IPS DF 19.7 (cell line): ENCODE data around the gene SNX30.
"Not testable (repeated sequence)": the region's sequence is repeated elsewhere in the genome, so short reads cannot be mapped to it uniquely, and the experiment has no call there.

Experiments
- DNase-seq: peaks from one replicate; pipeline ENCODE4 v3.0.0-alpha.2; 2013; ENCODE audit warnings: low read depth, low spot score

Gene SNX30, protein sequence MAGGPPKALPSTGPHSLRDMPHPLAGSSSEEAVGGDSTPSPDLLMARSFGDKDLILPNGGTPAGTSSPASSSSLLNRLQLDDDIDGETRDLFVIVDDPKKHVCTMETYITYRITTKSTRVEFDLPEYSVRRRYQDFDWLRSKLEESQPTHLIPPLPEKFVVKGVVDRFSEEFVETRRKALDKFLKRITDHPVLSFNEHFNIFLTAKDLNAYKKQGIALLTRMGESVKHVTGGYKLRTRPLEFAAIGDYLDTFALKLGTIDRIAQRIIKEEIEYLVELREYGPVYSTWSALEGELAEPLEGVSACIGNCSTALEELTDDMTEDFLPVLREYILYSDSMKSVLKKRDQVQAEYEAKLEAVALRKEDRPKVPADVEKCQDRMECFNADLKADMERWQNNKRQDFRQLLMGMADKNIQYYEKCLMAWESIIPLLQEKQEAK

DNA sequence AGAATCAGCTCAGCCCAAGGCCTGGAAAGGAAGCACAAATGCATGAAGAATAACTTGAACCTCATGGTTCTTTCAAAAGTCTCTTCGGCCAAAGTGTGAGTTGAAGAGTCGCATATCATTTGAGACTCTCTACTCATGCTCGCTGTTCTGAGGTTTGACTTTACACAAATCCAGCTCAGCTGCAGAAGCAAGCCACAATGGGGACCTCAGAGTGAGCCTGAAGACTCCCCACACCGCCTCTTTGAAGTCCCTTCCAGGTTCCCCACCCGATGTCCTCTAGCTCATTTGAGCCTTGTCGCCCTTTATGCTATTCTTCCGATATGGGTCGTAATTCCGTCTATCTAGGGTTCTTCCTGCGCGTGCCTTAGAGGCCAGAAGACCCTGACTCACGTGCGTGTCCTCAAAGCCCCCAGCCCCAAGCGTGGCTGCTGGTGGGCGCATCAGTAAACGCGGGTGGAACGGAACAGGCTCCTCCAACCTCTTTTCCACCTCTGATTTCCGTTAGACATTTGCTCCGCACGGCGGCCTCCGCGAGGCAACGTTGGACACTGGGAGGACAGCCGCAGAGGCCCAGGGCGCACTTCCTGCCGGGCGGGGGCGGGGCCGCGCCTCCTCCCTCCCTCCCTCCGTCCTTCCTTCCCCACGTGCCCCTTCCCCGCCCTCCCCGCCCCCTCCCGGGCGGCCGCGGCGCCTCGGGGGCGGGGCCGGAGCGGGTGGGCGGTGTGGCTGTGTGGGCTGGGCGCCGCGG lies at the start of gene SNX30:
TSS of gene SNX30 (plus strand) at position 745 of the 748 bp plus-strand sequence. CDS start 242 bp downstream, outside the sequence.
- DNase-seq: peak; percentile 33

DNA sequence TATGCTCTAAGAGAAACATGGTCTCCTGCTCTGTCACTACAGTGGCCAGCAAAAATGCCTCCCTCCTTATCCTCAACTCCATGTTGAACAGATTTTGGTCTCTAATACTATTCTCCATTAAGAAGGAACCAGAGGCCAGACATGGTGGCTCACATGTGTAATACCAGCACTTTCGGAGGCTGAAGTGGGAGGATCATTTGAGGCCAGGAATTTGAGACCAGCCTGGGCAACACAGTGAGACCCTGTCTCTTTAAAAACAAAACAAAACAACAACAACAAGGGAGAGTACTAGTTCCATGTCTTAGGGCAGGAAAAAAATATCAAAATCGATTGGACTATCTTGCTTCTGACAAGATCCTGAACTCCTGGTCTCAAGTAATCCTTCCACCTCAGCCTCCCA lies 47.3 kb upstream of the SNX30 start:
- DNase-seq: no peak

DNA sequence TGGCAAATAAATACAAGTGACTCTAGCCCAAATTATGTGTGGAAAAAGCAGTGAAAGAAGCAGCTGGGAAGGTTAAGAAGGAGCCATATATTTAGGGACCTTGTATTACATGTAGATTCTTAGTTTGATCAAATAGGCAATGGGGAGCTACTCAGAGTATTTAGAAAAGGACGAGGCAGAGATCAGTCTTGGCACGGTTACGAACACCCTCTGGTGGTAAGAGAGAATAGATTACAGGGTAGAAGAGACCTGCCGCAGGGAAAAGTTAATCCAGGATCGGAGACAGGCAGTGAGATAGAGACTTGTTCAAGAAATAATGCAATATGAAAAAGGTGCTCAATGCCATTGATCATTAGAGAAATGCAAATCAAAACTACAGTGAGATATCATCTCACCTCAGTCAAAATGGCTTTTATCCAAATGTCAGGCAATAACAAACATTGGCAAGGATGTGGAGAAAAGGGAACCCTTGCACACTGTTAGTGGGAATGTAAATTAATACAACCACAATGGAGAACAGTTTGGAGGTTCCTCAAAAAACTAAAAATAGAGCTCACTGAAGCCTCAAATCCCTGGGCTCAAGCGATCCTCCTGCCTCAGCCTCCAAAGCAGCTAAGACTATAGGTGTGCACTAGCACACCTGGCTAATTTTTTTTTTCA lies 44.7 kb upstream of the SNX30 start:
- DNase-seq: peak; percentile 12

DNA sequence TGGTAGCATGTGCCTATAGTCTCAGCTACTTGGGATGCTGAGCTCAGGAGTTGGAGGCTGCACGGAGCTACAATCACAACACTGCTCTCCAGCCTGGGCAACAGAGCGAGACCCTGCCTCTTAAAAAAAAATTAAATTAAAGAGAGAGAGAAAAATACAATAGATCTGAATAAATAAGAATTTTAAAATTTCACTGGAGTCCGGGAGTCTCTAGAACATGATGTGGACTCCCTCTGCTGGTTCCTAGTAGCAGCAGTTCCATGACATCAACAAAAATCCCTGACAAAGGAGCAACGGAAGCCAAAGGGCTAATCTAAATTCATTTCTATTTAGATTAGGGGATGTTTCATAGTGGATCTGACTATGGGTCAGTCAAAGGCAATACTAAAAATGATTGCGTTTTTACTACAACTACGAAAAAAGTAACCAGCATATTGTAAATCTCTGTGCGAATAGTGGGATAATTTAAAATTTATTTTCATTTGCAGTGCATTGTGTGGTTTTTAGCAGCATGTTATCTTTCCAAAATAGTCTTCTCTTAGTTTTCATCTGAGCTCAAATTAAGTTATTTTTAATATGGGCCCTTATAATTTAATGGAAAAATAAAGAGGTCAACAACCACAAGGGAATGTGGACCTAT lies 39.4 kb upstream of the SNX30 start:
- no peak for DNase-seq

DNA sequence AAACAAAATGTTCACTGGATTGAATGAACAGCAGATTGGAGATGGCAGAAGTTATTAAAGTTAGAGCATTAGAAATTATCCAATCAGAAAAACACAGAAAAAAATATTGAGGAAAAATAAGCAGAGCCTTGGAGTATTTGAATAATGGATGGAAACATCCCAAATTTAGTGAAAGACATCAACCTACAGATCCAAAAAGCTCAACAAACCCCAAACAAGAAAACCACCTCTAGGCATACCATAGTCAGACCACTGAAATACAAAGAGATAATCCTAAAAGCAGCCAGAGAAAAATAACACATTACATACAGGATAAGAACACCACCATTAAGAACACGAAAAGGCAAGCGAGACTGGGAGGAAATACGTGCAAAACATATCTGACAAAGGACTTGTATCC lies 37.9 kb upstream of the SNX30 start:
- no peak for DNase-seq

DNA sequence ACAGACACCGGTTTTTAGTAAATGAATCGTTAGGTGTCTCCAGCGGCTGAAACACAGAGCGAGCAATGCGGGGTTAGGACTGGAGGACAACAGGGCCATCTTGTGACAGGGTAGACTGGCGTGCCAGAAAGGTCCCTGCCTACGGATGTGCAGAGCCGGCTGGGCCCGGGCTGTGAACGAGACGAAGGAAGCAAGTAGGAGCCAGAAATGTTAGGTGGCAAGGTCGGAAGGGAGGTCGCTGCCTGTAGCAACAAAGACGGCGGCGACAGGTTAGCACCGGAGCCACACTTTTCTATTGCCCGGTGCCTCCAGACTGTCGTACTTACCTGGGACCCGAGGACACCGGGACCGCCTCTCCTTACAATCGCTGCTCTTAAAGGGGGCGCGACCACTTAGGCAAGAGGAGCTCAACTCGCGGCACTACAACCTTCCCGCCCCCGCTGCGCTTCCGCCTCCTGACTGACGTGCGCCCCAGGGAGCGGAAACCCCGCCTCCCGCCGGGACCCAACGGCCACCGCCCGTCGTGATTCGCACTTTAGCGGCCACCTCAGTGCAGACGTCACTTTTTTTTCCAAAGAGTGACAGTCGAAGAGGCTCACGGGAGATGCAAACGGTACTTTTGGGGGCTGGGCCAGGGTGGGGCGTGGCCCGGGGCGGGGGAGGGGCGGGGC lies 32.8 kb upstream of the SNX30 start, which contains the start of gene INIP:
TSS of gene INIP (minus strand) at position 457 of the 671 bp plus-strand sequence. CDS start 1,632 bp downstream, outside the sequence.
- DNase-seq: peak; percentile 91

DNA sequence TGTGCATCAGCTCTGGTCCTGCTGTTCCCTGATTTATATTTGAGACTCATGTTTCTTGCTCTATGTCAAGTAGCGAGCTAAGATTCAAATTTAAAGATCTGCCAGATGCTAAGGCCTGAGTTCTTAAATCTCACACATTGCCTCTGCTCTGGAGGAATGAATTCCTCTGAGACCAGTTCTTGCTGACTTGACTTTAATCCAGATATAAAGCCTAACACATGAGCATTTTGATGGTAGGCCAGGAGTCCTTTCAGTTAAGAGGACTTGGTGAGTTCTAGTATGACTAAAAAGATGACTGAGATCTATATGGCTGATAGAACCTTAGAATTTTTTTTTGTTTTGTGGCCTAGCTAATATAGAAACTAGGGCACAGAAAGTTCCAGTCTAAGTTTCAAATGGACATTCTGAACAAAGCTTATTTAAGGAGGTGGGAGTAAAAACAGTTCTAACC lies 31.3 kb upstream of the SNX30 start:
- DNase-seq: no peak

DNA sequence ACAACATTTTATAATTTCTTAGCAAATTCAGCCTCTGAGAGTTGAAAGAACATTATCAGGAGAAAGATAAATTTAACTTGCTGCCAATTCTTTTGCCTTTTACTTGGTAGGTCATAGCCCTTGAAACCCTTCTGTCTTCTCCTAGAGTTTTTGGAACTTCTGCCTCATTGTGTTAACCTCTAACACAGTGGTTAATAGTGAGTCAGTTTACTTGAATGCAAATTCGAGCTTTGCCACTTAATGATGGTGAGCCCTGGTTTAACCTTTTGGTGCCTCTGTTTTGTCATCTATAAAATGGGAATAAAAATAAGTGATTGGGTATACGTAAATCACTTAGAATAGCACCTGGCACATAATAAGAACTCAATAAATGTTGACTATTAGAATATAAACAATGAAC lies 30.9 kb upstream of the SNX30 start:
- DNase-seq: no peak

DNA sequence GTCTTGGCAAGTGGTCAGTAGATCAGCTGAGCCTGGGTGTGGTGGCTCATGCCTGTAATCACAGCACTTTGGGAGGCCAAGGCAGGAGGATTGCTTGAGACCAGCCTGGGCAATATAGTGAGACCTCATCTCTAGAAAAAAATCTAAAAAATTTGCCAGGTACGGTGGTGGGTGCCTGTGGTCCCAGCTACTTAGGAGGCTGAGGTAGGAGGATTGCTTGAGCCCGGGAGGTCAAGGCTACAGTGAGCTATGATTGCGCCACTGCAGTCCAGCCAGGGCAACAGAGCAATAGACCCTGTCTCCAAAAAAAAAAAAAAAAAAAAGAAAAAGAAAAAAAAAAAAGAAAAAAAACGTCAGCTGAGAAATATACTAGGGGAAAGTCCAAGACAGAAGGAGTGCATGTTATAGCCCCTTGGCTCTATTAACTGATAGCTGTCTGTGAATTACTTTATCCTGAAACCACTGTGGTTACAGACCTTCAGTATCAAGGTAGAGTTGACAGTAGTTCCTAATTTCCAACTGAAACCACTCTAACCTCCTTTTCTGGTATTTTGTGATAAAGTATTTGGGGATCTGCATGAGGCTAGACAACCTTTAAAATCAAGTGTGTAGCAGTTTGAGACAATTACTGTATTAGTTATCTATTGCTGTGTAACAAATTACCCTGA lies 30.3 kb upstream of the SNX30 start:
- no peak for DNase-seq

DNA sequence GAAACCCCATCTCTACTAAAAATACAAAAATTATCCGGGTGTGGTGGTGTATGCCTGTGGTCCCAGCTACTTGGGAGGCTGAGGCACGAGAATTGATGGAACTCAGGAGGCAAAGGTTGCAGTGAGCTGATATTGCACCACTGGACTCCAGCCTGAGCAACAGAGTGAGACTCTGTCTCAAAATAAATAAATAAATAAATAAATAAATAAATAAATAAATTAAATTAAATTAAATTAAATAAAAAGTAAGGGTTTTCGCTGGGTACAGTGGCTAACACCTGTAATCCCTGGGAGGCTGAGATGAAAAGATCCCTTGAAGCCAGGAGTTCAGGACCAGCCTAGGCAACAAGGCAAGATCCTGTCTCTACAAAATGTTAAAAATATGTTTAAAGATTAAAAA lies 27.8 kb upstream of the SNX30 start:
- DNase-seq: not testable (repeated sequence)

DNA sequence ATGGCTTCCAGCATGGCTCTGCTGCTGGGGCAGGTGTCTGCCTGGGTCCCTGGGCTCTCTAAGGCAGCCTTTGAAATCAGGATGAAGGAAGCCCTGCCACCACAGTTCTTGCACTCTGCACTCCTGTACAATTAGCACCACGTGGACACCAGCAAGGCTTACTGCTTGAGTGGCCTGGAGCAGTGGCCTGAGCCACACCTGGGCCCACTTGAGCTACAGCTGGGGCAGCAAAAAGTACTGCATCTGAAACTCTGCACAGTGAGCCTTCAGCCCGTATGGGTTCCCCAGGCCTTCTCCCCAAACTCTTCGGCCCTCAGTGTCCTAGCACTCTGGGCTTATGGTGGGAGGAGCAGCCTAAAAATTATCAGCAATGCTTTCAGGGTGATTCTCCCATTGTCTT lies 24.6 kb upstream of the SNX30 start:
- DNase-seq: no peak

DNA sequence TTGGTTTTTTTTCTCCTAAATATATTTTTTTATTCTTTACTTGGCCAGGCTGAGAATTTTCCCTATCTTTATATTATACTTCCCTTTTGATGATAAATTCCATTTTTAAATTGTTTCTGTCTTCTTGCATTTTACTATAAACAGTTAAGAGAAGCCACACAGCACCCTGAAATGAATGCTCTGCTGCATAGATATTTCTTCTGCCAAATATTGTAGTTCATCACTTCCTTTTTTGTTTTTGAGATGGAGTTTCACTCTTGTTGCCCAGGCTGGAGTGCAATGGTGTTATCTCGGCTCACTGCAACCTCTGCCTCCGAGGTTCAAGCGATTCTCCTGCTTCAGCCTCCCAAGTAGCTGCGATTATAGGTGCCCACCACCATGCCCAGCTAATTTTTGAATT lies 24.1 kb upstream of the SNX30 start:
- DNase-seq: no peak

DNA sequence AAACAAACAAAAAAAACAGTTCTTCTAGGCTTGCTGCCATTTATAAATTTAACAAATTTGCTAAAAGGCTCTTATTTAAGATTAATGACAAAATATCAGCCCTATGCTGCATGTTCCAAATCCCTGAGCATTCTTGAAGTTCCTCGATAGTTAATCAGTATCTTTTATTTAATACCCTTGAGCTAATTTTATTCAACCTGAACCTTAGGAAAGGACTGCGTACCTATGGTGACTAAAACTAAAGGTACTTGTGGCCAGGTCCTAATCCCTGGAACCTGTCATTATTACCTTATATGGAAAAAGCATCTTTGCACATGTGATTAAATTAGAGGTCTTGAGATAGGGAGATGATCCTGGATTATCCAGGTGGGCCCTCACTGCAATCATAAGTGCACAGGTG lies 22.2 kb upstream of the SNX30 start:
- DNase-seq: no peak

DNA sequence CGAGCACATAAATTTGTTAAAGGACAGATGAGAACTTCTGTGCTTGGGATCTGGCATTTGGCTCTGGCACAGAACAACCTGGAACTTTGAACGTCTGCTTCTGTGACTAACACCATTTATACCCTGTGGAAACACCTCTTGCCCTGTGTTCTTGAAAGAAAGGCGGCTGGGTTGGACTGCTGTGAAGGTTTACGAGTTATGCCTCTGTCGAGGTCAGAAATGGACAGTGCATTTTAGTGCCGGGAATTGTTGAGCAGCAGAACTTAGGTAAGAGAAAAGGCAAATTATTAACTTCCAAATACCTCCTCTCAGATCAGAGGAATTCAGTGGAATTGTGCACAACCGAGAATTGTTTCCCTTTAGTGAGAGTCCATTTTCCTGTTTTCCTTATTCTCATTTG lies 18.6 kb upstream of the SNX30 start:
- DNase-seq: no peak

DNA sequence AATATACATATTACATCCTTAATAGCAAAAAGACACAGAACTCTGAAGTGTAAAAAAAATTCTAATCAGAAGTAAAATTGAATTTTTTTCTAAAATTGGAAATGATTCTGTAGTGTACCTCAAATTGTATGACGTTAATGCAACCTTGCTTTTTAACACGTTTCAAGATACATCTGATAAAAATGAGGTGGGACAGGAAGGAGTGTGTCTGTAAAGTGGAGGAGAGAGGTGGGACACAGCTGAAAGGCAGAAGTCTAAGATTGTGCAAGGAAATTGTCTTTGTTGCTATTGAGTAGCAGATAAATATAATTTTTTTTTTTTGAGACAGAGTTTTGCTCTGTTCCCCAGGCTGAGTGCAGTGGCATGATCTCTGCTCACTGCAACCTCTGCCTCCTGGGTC lies 15.7 kb upstream of the SNX30 start:
- no peak for DNase-seq

DNA sequence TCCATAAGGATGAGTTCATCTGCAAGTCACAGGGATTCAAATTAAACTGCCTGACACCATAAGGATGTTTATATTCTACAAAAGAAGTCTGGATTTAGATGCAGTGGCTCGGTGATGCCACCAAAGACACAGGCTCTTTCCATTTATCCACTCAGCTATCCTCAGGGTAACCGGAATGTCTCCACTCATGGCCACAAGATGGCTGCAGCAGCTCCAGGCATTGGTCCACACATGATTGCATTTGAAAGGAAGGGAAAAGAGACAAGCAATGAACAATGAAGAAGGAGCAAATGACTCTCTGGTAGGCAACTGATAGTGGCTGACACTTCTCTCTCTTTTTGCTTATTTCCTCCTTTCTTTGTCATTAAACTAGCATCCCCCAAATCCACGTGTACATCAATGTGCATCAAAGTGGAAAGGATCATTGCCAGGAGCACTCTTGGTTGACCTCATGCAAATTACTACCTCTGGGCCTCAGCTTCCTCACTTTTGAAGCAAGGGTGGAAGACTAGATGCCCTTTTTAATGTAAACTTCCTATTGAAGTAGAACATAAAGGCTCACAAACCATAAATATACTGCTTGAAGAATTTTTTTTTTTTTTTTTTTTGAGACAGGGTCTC lies 7.2 kb upstream of the SNX30 start:
- DNase-seq: no peak

DNA sequence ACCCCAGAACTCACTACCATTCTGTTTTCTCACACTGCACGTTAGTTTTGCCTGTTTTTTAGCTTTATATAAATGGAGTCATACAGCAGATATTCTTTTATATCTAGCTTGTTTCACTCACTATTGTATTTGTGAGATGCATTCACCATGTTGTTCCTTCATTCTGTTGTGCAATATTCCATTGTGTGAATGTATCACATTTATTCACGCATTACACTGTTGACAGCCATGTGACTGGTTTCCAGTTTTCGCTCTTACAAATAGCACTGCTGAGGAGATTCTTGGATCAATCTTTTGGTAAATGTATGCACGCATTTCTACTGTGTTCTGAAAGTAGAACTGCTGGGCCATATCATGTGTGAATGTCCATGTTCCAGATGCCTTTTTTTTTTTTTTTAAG lies 6.4 kb upstream of the SNX30 start:
- DNase-seq: no peak

DNA sequence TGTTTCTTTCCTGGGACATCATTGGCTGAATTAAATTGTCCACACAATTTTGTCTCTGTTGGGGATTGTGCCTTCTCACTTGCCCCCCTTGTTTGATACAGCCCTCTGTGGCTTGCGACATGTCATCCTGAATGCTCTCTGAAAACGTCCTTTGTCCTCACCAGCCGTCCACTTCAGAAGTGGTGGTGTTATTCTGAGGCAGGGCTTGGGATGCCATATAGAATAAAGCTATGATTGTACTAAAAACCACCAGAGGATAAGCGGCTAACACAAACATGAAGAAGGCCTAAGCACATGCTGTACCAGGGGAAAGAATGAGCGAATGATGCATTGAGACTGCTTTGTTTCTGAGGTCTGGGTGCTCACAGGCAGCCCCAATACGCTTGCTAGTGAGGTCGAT lies 3.5 kb upstream of the SNX30 start:
- DNase-seq: no peak

DNA sequence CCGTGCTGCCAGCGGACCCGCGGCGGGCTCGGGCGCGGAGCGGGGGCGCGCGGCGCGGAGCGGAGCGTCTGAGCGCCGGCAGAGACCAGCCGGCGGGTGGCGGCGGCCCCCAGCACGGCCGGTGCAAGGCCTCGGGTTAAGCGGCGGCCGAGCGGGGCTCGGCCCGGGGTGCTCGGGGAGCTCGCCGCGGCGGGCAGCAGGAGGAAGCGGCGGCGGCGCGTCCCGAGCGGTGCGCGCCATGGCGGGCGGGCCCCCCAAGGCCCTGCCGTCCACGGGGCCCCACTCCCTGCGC lies 150 bp downstream of the SNX30 start:
- DNase-seq: no peak

DNA sequence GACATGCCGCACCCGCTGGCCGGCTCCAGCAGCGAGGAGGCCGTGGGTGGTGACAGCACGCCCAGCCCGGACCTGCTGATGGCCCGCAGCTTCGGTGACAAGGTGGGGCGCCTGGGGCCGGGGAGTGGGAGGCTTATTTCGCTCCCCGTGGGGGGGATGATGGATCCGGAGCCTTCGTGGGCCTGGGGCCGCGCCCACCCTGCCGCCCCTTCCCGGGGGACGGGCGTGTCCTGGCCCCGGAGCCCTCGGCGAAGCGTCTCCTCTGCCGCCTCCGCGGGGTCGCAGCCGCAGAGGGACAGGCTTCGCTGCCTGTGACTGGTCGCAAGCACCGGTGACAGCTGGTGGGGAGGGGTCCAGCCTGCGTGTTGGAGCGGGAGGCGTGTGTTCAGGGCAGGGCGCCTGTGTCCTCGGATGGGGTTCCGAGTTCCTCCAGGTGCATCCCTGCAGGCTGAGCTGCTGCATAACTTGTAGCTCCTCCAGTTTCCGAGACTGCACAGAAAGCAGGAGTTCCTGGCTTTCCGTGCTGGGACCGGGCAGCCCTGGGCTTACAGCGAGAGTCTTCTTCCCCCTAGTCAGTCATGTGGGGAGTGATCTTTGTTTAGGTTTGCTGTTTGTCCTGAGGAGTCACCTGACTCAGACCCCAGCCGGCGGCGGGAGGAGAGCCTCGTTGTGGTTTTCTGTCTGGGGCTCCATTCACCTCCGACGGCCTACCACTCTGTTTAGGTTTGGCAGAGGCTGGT lies 666 bp downstream of the SNX30 start:
- DNase-seq: peak; percentile 38
